ENCODE measurements around the gene ELK3. TPM values are rescaled to one million over a fixed set of nuclear protein-coding genes. Genes with fewer than 3 reads are reported as not detected.

ELK3 gene
- total and polyA plus RNA-seq, 9 of the 15 experiments (the other 6 are each of a cell fraction or from before 2014, with no cell fraction given), result 1.5 to 5.5 (median 2.9) TPM

GRCh38 chr12:96242597-96242996, 48.4 kb downstream of the ELK3 start (continued):
- TF ChIP-seq PKNOX1 (IDR thresholded peaks at IDR 0.05), result peak; percentile 45; the same call in 1 of the 2 replicates
- TF ChIP-seq NR2C1 (IDR thresholded peaks at IDR 0.05), result peak; percentile 42; the same call in 1 of the 2 replicates
- TF ChIP-seq NR2C1 (tag; IDR thresholded peaks at IDR 0.05), result peak; percentile 38; the same call in 1 of the 2 replicates
- TF ChIP-seq NCOA1 (IDR thresholded peaks at IDR 0.05; ENCODE audit: low read depth), result no peak
- peak; percentile 97 for TF ChIP-seq SPI1 (IDR thresholded peaks at IDR 0.05; ENCODE audit: borderline replicate concordance, low read depth, low read length)
- TF ChIP-seq CREB3L1 (IDR thresholded peaks at IDR 0.05; ENCODE audit: borderline replicate concordance, low read depth), result no peak
- TF ChIP-seq RCOR1 (IDR thresholded peaks at IDR 0.05; ENCODE audit: borderline replicate concordance in 1 of 2, low read depth in 2 of 2, low read length in 2 of 2), result 0 out of 4 replicates have a peak, but pooled peaks of 1 of the 2 experiments have one; percentile 38
- no peak for TF ChIP-seq ZNF354B (CRISPR knock-in tag; IDR thresholded peaks at IDR 0.05)
- TF ChIP-seq SNAPC5 (CRISPR knock-in tag; IDR thresholded peaks at IDR 0.05), result no peak
- peak; percentile 20; the same call in 1 of the 2 replicates for TF ChIP-seq SMARCE1 (IDR thresholded peaks at IDR 0.05)
